ENCODE data around the gene DIO2.

Gene DIO2

GRCh38 chr14:80172375-80173051, 38.8 kb downstream of the DIO2 start:
- no peak for DNase-seq

- no peak for DNase-seq
These were observed 43.4 kb downstream of the DIO2 start for GRCh38 chr14:80167793-80168448.

- DNase-seq: no peak
These were observed 46.1 kb downstream of the DIO2 start for GRCh38 chr14:80164991-80165721.

GRCh38 chr14:80152763-80153162, 58.5 kb downstream of the DIO2 start:
- no peak for DNase-seq

GRCh38 chr14:80152166-80152565, 59.1 kb downstream of the DIO2 start:
- no peak for DNase-seq

- DNase-seq: no peak
These were observed 61.0 kb downstream of the DIO2 start for GRCh38 chr14:80150301-80150700.
